Loucy (cell line): Measurements from ENCODE around the gene EBP.
"Not testable (repeated sequence)": the region's sequence is repeated elsewhere in the genome, so short reads cannot be mapped to it uniquely, and the experiment has no call there.

Source experiments
- H2AFZ ChIP-seq: fragments of 200-600 bp; sonication (generic); 2 replicates; pipeline ENCODE4 v1.6.0; 2016; ENCODE audit warnings: antibody characterized with exemption, mild to moderate bottlenecking, low read length, moderate library complexity
- H3F3A ChIP-seq: fragments of 200-600 bp; 2 replicates; pipeline ENCODE4 v1.6.0; 2016; ENCODE audit warnings: antibody characterized with exemption, low read depth, mild to moderate bottlenecking
- H3K27me3 ChIP-seq: fragments of 200-600 bp; sonication (generic); 2 replicates; pipeline ENCODE4 v1.6.1; 2014; ENCODE audit warnings: low read length, mild to moderate bottlenecking; ENCODE audit not compliant: insufficient read depth, poor library complexity, severe bottlenecking
- H3K36me3 ChIP-seq: fragments of 200-600 bp; sonication (generic); 2 replicates; pipeline ENCODE4 v1.6.1; 2016; ENCODE audit warnings: low read length; ENCODE audit not compliant: insufficient read depth
- H3K4me1 ChIP-seq: fragments of 200-600 bp; sonication (generic); 2 replicates; pipeline ENCODE4 v1.5.1; 2014; ENCODE audit warnings: low read length, mild to moderate bottlenecking; ENCODE audit not compliant: insufficient read depth, poor library complexity, severe bottlenecking
- H3K4me2 ChIP-seq: fragments of 200-600 bp; sonication (generic); 2 replicates; pipeline ENCODE4 v1.6.0; 2014; ENCODE audit warnings: antibody characterized with exemption, low read length, low read depth, mild to moderate bottlenecking; ENCODE audit not compliant: poor library complexity, severe bottlenecking
- H3K4me3 ChIP-seq: fragments of 200-600 bp; sonication (generic); 2 replicates; pipeline ENCODE4 v1.5.1; 2014; ENCODE audit warnings: low read length, mild to moderate bottlenecking, mixed read lengths; ENCODE audit not compliant: poor library complexity, severe bottlenecking
- H3K79me2 ChIP-seq: fragments of 200-600 bp; sonication (generic); 2 replicates; pipeline ENCODE4 v1.6.1; 2014; ENCODE audit warnings: low read length; ENCODE audit not compliant: insufficient read depth
- H3K9ac ChIP-seq: fragments of 200-600 bp; sonication (generic); 2 replicates; pipeline ENCODE4 v1.6.0; 2014; ENCODE audit warnings: mild to moderate bottlenecking, low read depth, low read length, moderate library complexity; ENCODE audit not compliant: poor library complexity, severe bottlenecking
- H3K9me2 ChIP-seq: fragments of 200-600 bp; sonication (generic); replicated peaks from 2 replicates; pipeline ENCODE4 v1.6.1; 2016; ENCODE audit warnings: low read depth, low read length, mixed read lengths
- H3K9me3 ChIP-seq: fragments of 200-600 bp; sonication (generic); 2 replicates; pipeline ENCODE4 v1.6.1; 2014; ENCODE audit warnings: mild to moderate bottlenecking, antibody characterized with exemption, low read length, low read depth; ENCODE audit not compliant: insufficient read depth
- H4K20me1 ChIP-seq: fragments of 200-600 bp; sonication (generic); 2 replicates; pipeline ENCODE4 v1.6.0; 2014; ENCODE audit warnings: antibody characterized with exemption, low read length, mild to moderate bottlenecking; ENCODE audit not compliant: insufficient read depth, poor library complexity, severe bottlenecking
- CTCF ChIP-seq: fragments of 200-600 bp; sonication (generic); conservative IDR thresholded peaks from 2 replicates; pipeline ENCODE4 v1.5.1; 2014; ENCODE audit warnings: mild to moderate bottlenecking, antibody characterized with exemption, low read length
- EZH2phosphoT487 ChIP-seq: fragments of 200-600 bp; IDR thresholded peaks from 2 replicates; pipeline ENCODE4 v1.6.1; 2018; ENCODE audit warnings: antibody characterized with exemption, mild to moderate bottlenecking, moderate library complexity, borderline replicate concordance

EBP gene

GRCh38 chrX:48515842-48516241 lies 5.8 kb upstream of the EBP start:
- H3K4me3 ChIP-seq: no peak overlapping the region
- no peaks in the 10 kb centered on the region for H4K20me1 ChIP-seq
- H3K4me2 ChIP-seq: no peak overlapping the region
- no peaks in the 10 kb centered on the region for H3K9me2 ChIP-seq
- H3K9ac ChIP-seq: no peak overlapping the region
- H2AFZ ChIP-seq: no peak overlapping the region
- no peaks in the 10 kb centered on the region for H3F3A ChIP-seq
- H3K9me3 ChIP-seq: no peaks in the 10 kb centered on the region
- no peaks in the 10 kb centered on the region for H3K79me2 ChIP-seq
- H3K4me1 ChIP-seq: peaks cover 16% of the 10 kb centered on the region
- TF ChIP-seq CTCF (no peak), EZH2phosphoT487 (no peak)
- no peaks in the 10 kb centered on the region for H3K27me3 ChIP-seq
- H3K36me3 ChIP-seq: no peaks in the 10 kb centered on the region

GRCh38 chrX:48516285-48516684 lies 5.3 kb upstream of the EBP start:
- H3K4me1 ChIP-seq: peaks cover 21% of the 10 kb centered on the region
- no peaks in the 10 kb centered on the region for H3K9me2 ChIP-seq
- no peak overlapping the region for H3K4me3 ChIP-seq
- H3F3A ChIP-seq: peaks cover 4% of the 10 kb centered on the region; the same call in 1 of the 2 replicates
- no peaks in the 10 kb centered on the region for H4K20me1 ChIP-seq
- no peak overlapping the region for H2AFZ ChIP-seq
- H3K4me2 ChIP-seq: no peak overlapping the region
- H3K27me3 ChIP-seq: no peaks in the 10 kb centered on the region
- no peaks in the 10 kb centered on the region for H3K36me3 ChIP-seq
- no peak overlapping the region for H3K9ac ChIP-seq
- TF ChIP-seq EZH2phosphoT487 (no peak), CTCF (no peak)
- no peaks in the 10 kb centered on the region for H3K79me2 ChIP-seq
- H3K9me3 ChIP-seq: no peaks in the 10 kb centered on the region

- peaks cover 1% of the 10 kb centered on the region; the same call in 1 of the 2 replicates for H3K79me2 ChIP-seq
- no peak overlapping the region for H3K4me3 ChIP-seq
- H3K9me3 ChIP-seq: no peaks in the 10 kb centered on the region
- no peaks in the 10 kb centered on the region for H3K9me2 ChIP-seq
- H3K27me3 ChIP-seq: no peaks in the 10 kb centered on the region
- no peak overlapping the region for H3K9ac ChIP-seq
- H3K4me2 ChIP-seq: no peak overlapping the region
- H4K20me1 ChIP-seq: no peaks in the 10 kb centered on the region
- H3K36me3 ChIP-seq: no peaks in the 10 kb centered on the region
- TF ChIP-seq EZH2phosphoT487 (no peak), CTCF (no peak)
- H3K4me1 ChIP-seq: peaks cover 21% of the 10 kb centered on the region
- peaks cover 4% of the 10 kb centered on the region; the same call in 1 of the 2 replicates for H3F3A ChIP-seq
- H2AFZ ChIP-seq: no peak overlapping the region
Observed at GRCh38 chrX:48516987-48517386, 4.6 kb upstream of the EBP start.

- not testable (repeated sequence) for H3K4me3 ChIP-seq, H3K4me2 ChIP-seq, H3K9me2 ChIP-seq, H3K36me3 ChIP-seq, H3F3A ChIP-seq, H2AFZ ChIP-seq, H4K20me1 ChIP-seq, H3K27me3 ChIP-seq, H3K9me3 ChIP-seq
- peaks cover 23% of the 10 kb centered on the region for H3K79me2 ChIP-seq
- peaks cover 21% of the 10 kb centered on the region for H3K4me1 ChIP-seq
- H3K9ac ChIP-seq: peak overlapping the region; percentile 87
Observed at GRCh38 chrX:48519481-48519880, 2.1 kb upstream of the EBP start.
